Stimulated activated CD4-positive, alpha-beta T cell treated with anti-CD3 and anti-CD28 coated beads, Interleukin-4, amount 100 ng/mL, for 4 hours (primary cell): ENCODE results near the gene CENPP.

Experiments used
- DNase-seq, 2 experiments: peaks; one replicate each; pipeline ENCODE4 v3.0.0-alpha.2; 2020

CENPP gene

DNA sequence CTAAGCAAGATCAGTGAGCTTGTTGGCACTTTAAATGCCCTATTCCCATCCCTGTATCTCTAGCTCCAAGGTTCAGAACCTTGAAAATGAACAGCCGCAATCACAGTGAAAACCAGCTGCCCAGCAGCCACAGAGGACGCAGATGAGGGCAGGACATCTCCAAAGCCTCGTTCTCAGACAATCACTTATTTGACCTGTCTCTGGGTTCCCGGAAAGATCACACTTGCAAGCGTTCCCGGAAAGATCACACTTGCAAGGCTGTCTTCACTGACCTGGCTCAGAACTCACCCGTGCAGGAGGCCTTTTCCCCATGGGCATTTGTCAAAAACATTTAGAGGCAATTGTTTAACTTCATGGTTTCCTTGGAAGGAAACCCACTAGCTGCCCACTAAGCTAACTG, 318.5 kb downstream of the CENPP start:
- no peak for DNase-seq

- DNase-seq = no peak
These were observed 319.3 kb downstream of the CENPP start for GRCh38 chr9:92645041-92645440.

- DNase-seq = no peak
These were observed 322.1 kb downstream of the CENPP start for GRCh38 chr9:92647671-92648473.

DNA sequence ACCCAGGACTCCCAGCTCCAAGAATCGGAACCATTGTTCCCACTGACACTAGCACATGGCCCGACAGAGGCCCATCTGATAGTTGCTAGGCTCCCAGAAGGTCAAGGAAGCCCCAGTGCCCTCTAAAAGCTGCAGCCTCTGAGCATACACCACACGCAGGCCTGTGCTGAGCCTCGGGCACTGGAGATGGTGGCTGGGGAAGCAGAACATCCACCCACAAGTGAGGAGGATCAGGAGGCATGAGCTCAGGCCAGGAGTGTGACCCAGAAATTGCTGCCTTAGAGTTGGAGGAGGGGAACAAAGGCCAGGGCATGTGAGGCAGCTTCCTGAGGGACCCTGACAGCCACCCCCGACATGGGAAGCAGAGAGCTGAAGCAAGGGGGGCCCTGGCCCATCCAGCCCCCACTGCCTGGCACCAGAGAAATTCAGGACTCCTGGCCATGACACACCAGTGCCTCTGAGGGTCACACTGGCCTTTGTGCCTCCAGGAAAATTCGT, 322.8 kb downstream of the CENPP start:
- DNase-seq = no peak

GRCh38 chr9:92649007-92649406, 323.3 kb downstream of the CENPP start:
- no peak for DNase-seq

GRCh38 chr9:92650296-92650695, 324.5 kb downstream of the CENPP start:
- no peak for DNase-seq

- no peak for DNase-seq
These were observed 325.3 kb downstream of the CENPP start for GRCh38 chr9:92650839-92651621.

DNA sequence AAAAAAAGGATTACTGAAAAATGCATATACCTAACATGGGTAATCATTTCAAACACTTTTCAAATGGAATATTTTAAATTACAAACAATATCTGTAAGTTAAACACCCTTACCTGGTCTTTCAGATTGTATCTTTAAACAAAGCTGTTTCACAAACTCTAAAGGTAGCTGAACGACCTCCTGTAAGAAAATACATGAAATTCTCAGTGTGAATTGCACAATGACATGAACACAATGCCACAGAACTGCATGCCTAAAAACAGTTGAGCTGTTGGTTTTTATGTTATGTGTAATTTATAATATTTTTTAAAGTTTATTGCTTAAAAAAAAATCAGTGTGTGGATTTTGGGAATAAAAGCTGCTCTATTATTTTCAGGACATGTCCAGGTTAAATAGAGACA, 326.7 kb downstream of the CENPP start:
- DNase-seq = no peak

- no peak for DNase-seq
These were observed 328.9 kb downstream of the CENPP start for GRCh38 chr9:92654481-92655301.

- no peak for DNase-seq
These were observed 329.6 kb downstream of the CENPP start for GRCh38 chr9:92655366-92655765.

- DNase-seq = no peak
These were observed 330.3 kb downstream of the CENPP start for GRCh38 chr9:92655896-92656536.

- DNase-seq = no peak
These were observed 330.8 kb downstream of the CENPP start for GRCh38 chr9:92656537-92656925.

- DNase-seq = no peak
These were observed 331.7 kb downstream of the CENPP start for GRCh38 chr9:92657296-92658094.

DNA sequence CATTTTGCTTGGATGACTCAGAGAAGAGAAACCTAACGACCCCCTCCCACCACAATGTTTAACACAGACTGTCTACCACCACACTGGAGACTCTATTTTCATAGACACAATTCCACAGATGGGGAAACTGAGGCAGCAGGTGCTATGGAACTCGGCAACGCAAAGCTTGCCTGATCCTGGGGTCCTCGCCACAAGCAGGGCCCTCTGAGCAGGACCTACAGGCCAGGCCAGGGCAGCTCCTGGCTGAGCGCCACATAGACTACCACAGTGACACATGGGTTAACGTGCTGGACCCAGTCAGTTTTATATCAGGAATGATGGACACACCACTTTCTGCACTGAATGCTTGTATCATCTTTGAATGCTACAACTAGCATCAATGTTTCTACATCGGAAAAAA, 332.4 kb downstream of the CENPP start:
- no peak for DNase-seq

- no peak for DNase-seq
These were observed 332.9 kb downstream of the CENPP start for GRCh38 chr9:92658611-92659010.

- DNase-seq = no peak
These were observed 333.8 kb downstream of the CENPP start for GRCh38 chr9:92659601-92660000.

GRCh38 chr9:92660266-92660665, 334.5 kb downstream of the CENPP start:
- no peak for DNase-seq

DNA sequence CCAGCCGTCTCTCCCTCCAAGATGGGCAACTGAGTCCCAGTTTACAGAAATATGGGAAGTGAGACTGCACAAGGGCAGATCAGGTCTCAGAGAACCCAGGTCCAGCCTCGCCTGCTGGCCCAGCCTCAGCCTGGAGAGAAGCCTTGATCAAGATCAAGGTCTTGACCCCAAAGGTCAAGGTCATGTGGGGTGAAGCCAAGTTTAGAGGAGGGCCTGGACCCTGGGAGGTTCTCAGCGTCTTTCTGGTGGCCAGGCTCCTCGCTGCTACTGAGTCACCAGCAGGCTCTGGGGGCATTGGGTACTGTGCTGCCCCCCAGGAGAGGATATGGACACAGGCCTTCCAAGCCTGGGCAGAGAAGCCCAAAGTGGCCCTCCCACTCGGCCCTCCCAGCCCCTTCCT, 335.4 kb downstream of the CENPP start:
- DNase-seq = no peak

DNA sequence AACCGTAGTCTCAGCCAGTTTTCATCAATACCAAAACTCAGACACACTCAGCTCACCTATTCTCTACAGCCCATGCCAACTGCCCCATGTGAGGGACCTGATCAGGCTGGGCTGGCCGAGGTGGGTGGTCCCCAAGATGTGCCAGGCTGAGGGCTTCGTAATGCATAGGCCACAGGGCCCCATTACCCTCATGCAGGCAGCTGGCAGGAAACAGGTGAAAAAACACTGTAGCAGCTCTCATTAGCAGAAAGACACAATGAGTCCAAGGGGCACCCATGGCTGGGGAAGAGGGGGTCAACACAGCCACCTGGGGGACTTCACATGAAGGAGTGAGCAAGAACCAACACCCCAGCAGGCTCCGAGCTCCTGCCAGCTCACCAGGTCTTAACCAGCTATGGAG, 336.0 kb downstream of the CENPP start:
- no peak for DNase-seq

DNA sequence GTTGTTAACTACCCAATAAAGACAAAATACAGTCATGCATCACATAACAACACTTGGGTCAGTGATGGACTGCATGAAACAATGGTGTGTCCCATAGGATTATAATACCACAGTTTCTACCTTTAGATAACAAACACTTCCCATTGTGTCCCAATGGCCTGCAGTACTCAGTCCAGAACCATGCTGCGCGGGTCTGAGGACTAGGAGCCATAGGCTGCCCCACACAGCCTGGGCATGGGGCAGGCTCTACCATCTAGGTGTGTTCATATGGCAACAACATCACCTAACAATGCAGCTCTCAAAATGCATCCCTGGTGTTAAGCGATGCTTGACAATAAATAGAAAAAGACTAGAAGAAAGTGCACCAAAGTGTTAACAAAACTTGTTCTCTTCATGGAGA, 337.4 kb downstream of the CENPP start:
- DNase-seq = no peak

DNA sequence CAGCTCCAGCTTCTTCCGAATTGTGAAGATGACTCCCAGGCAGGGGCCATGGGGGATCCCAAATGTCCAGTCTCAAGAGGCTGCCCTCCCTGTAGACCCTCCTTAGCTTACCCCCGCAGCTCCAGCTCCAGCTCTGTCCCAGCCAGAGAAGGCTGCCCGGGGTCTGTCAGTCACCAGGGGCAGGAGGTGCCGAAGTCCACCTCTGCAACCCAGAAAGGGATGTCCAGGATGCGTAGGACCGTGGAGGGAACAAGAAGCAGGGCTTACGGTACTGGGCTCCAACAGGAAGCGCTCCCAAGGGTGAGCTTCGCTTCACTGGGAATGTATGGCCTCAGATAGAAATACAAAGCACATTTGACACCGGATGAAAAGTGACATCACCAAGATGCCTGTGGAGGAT, 338.2 kb downstream of the CENPP start:
- no peak for DNase-seq
